Measurements from ENCODE around the gene PDF. TPM values are rescaled to one million over a fixed set of nuclear protein-coding genes. Genes with fewer than 3 reads are reported as not detected.

The PDF gene
- total and polyA plus RNA-seq, 2 of the 13 experiments (the other 11 are each of a cell fraction or from before 2014, with no cell fraction given): 12.4 to 48.8 TPM

- TF ChIP-seq, protein P1, sequence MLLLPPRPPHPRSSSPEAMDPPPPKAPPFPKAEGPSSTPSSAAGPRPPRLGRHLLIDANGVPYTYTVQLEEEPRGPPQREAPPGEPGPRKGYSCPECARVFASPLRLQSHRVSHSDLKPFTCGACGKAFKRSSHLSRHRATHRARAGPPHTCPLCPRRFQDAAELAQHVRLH (CRISPR knock-in tag; IDR thresholded peaks at IDR 0.05; ENCODE audit: borderline replicate concordance, low read depth): 0 out of 2 replicates have a peak, but pooled peaks have one; percentile 17
- TF ChIP-seq HNRNPLL (IDR thresholded peaks at IDR 0.05; ENCODE audit: low read depth, low read length, poor library complexity, severe bottlenecking): peak; percentile 38
- no peak for TF ChIP-seq HDAC6 (IDR thresholded peaks at IDR 0.05; ENCODE audit: low read depth, low read length)
- TF ChIP-seq SP1 (IDR thresholded peaks at IDR 0.05): no peak
- no peak for TF ChIP-seq SP1 (CRISPR knock-in tag; IDR thresholded peaks at IDR 0.05)
- no peak for TF ChIP-seq FOSL2 (CRISPR knock-in tag; IDR thresholded peaks at IDR 0.05)
- TF ChIP-seq ZXDC (CRISPR knock-in tag; IDR thresholded peaks at IDR 0.05): peak; percentile 75; the same call in 1 of the 2 replicates
- TF ChIP-seq NFKB2 (CRISPR knock-in tag; IDR thresholded peaks at IDR 0.05; ENCODE audit: borderline replicate concordance): peak; percentile 69
- TF ChIP-seq HNRNPUL1 (IDR thresholded peaks at IDR 0.05; ENCODE audit: low read depth, low read length): no peak
- TF ChIP-seq UBTF (CRISPR knock-in tag; IDR thresholded peaks at IDR 0.05): peak; percentile 78; the same call in 1 of the 2 replicates
- TF ChIP-seq GATAD2A (CRISPR knock-in tag; IDR thresholded peaks at IDR 0.05): no peak; the same call in 1 of the 2 replicates
- TF ChIP-seq YEATS2 (CRISPR knock-in tag; IDR thresholded peaks at IDR 0.05; ENCODE audit: borderline replicate concordance): peak; percentile 35; the same call in 1 of the 2 replicates
- no peak for TF ChIP-seq TARDBP (CRISPR knock-in tag; IDR thresholded peaks at IDR 0.05)
- TF ChIP-seq NFIB (CRISPR knock-in tag; IDR thresholded peaks at IDR 0.05; ENCODE audit: borderline replicate concordance): no peak
- TF ChIP-seq, protein P2, sequence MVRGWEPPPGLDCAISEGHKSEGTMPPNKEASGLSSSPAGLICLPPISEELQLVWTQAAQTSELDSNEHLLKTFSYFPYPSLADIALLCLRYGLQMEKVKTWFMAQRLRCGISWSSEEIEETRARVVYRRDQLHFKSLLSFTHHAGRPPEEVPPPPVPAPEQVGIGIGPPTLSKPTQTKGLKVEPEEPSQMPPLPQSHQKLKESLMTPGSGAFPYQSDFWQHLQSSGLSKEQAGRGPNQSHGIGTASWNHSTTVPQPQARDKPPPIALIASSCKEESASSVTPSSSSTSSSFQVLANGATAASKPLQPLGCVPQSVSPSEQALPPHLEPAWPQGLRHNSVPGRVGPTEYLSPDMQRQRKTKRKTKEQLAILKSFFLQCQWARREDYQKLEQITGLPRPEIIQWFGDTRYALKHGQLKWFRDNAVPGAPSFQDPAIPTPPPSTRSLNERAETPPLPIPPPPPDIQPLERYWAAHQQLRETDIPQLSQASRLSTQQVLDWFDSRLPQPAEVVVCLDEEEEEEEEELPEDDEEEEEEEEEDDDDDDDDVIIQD (CRISPR knock-in tag; IDR thresholded peaks at IDR 0.05; ENCODE audit: low read depth): peak; percentile 28; the same call in 1 of the 2 replicates
- TF ChIP-seq, protein P3, sequence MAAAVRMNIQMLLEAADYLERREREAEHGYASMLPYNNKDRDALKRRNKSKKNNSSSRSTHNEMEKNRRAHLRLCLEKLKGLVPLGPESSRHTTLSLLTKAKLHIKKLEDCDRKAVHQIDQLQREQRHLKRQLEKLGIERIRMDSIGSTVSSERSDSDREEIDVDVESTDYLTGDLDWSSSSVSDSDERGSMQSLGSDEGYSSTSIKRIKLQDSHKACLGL (CRISPR knock-in tag; IDR thresholded peaks at IDR 0.05): peak; percentile 85; the same call in 1 of the 2 replicates
- peak; percentile 20 for TF ChIP-seq TAF1 (CRISPR knock-in tag; IDR thresholded peaks at IDR 0.05)
- no peak for TF ChIP-seq SOX13 (IDR thresholded peaks at IDR 0.05)
- no peak for TF ChIP-seq SOX13 (CRISPR knock-in tag; conservative IDR thresholded peaks at IDR 0.05 in 1 of 2, IDR thresholded peaks at IDR 0.05 in 1 of 2)
- TF ChIP-seq ZFY (CRISPR knock-in tag; IDR thresholded peaks at IDR 0.05): peak; percentile 95
- no peak for TF ChIP-seq ZNF431 (CRISPR knock-in tag; IDR thresholded peaks at IDR 0.05; ENCODE audit: borderline replicate concordance, low read depth)
- no peak for TF ChIP-seq ARNT (IDR thresholded peaks at IDR 0.05)
- peak; percentile 64; the same call in 1 of the 2 replicates for TF ChIP-seq ZNF510 (CRISPR knock-in tag; IDR thresholded peaks at IDR 0.05; ENCODE audit: low read depth)
Measured at GRCh38 chr16:69311533-69312387, 18.6 kb downstream of the PDF start (continued).
